Upper lobe of left lung (tissue), 6 donors: ENCODE data around the gene CNTFR. TPM values are rescaled to one million over a fixed set of nuclear protein-coding genes. Genes with fewer than 3 reads are reported as not detected.

Source experiments
- ATAC-seq, 2 donors: fragments of 200-7000 bp; cut with Tn5 transposase; one replicate each; pipeline ENCODE4 v1.9.1; 2022; ENCODE audit warnings: mild to moderate bottlenecking in 2 of 2, moderate library complexity in 2 of 2; ENCODE audit not compliant: low FRiP score in 2 of 2
- DNase-seq, 2 donors: peaks; one replicate each; pipeline ENCODE4 v3.0.0-alpha.2; 2019 to 2020
- H3K27ac ChIP-seq, 4 donors: fragments of 200-600 bp; sonication (generic); one replicate each; pipeline ENCODE4 v1.5.1; 2016 to 2019
- H3K27me3 ChIP-seq, 4 donors: fragments of 200-600 bp; sonication (generic); one replicate each; pipeline ENCODE4 v1.5.1; 2017 to 2019
- H3K36me3 ChIP-seq, 4 donors: fragments of 200-600 bp; sonication (generic); one replicate each; pipeline ENCODE4 v1.5.1; 2016 to 2019
- H3K4me1 ChIP-seq, 4 donors: fragments of 200-600 bp; sonication (generic); one replicate each; pipeline ENCODE4 v1.5.1; 2018 to 2019
- H3K4me3 ChIP-seq, 4 donors: fragments of 200-600 bp; sonication (generic); one replicate each; pipeline ENCODE4 v1.5.1; 2017 to 2019; ENCODE audit warnings: mild to moderate bottlenecking in 2 of 4, moderate library complexity in 1 of 4
- H3K9me3 ChIP-seq, 4 donors: fragments of 200-600 bp; sonication (generic); one replicate each; pipeline ENCODE4 v1.5.1; 2018 to 2019
- EP300 ChIP-seq, 4 donors: sonication (generic); formaldehyde crosslinking; IDR thresholded peaks; one replicate each; pipeline ENCODE4 v1.5.1; 2017; ENCODE audit warnings: antibody characterized with exemption in 4 of 4, control low read depth in 2 of 4
- POLR2A ChIP-seq, 4 donors: fragments of 450-650 bp; IDR thresholded peaks; one replicate each; pipeline ENCODE4 v1.5.1; 2016 to 2017; ENCODE audit warnings: antibody characterized with exemption in 4 of 4, mild to moderate bottlenecking in 2 of 4
- POLR2AphosphoS5 ChIP-seq, 2 donors: sonication (generic); formaldehyde crosslinking; IDR thresholded peaks; one replicate each; pipeline ENCODE4 v1.5.1; 2017; ENCODE audit warnings: antibody characterized with exemption in 2 of 2
- WGBS, 2 donors: methylation state at CpG; one replicate each; pipeline ENCODE4 v1.1.5; 2017 to 2018; 5-methylcytosine and 5-hydroxymethylcytosine counted together
- total RNA-seq, 6 donors: library from RNA; depleted of rRNA in 4 of 6; stranded (reverse); fragments of >200 nt in 4 of 6; gene quantifications; one replicate each; pipeline versions ENCODE4 v1.1.0 to v1.2.1, GENCODE V29; 2016 to 2021
- TF ChIP-seq, protein P1 (sequence below), 6 experiments: fragments of 450-650 bp in 4 of 6; fragments of 200-600 bp in 2 of 6; sonication (generic) in 2 of 6; IDR thresholded peaks; one replicate each; pipeline ENCODE4 v1.5.1; 2016 to 2019; ENCODE audit warnings: antibody characterized with exemption in 6 of 6
- donor health status: DM: no; HTN: no; CAD: no; lungs with moderate emphysema.
- donor health status: DM: no; HTN: yes; CAD: no; lungs with severe emphysema.

Gene CNTFR
- total RNA-seq, 6 donors from 2014 or later, result 0.30 to 3.3 (median 0.69) TPM; not detected in 1

DNA sequence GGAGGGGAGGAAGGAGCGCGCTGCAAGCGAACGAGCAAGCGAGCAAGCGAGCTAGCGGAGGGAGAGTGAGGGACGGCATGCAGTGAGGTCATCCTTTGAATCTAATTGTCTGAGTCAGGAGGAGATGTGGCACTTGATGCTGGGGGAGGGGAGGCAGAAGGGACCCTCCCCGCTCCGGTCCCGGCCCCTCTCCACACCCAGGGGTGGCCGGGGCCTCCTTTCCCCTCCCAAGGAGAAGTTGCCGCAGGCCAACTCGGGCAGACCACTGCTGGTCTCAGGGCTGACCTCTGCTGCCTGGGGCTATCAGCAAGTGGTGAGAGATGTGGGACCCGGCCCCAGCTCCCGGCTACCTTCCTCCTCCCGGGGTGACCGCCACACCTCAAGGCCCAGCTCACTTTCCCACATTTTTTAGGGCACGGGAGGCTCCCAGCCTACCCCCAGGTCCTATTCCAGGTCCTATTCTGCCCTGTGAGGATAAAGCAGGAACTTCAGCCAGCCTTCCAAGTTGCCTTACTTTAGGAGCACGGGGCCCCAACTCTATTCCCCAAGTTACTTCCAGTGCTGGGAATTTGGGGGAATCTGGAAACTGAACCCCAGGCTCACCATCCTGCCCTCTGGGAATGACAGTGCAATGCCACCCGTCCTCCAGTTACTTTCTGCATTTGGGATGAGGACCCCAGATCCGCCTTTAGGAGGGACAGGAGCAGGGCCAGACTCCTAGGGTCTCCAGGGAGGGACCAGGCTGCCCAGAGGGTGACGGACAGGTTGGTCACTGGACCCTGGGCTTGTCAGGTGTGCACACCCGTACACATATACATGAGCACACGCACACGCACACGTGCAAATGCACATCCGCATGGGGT, 11.1 kb downstream of the CNTFR start:
- peak in 1 of 2 donors; percentile 75 for DNase-seq
- H3K4me3 ChIP-seq, result peak overlapping the region in 3 of 4 donors; percentile 24 to 31 (median 29)
- WGBS, 2 donors, result 12 to 22% methylated on average over 17 to 26 of the region's 28 CpGs

DNA sequence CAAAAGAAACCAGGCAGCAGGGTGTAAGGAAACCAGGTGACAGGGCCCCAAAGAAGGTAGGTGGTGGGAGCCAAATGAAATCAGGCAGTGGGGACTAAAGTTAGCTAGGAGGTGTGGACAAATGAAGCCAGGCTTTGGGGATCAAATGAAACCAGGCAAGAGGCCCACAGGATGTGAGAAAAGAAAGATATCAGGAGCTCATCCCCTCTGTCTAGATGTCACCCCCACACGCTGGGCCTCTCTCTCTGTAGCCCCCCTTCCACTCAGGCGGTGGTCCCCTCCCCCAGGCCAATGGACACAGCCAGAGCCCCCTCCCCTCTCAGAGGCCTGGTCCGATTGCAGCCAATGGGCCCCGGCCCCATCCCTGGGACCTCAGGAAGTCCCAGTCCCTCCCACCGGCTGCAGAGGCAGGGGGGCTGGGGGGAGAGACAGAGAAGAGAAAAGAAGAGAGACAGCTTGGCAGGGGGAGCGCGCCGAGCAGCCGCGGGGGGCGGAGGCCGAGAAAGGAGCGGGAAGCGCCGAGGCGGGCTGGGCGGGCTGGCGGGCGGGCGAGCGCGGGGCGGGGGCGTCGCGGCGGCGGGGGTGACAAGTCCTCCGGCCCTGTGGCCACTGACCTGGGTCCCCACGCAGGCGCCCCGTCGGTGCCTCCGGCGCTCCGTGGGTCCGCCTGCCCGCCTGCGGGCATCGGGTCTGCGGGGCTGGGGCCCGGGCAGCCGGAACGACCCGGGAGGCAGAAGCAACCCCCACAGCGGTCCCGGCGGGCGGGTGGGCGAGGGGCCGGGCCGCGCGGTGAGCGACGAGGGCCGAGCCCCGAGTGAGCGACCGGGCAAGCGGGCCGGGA, 11.9 kb downstream of the CNTFR start:
- Histone ChIP-seq H3K27ac (no peak overlapping the region), H3K4me3 (peak overlapping the region in 3 of 4 donors; percentile 24 to 31 (median 29)), H3K4me1 (peaks cover 9 to 21% (median 11%) of the 10 kb centered on the region in 4 donors), H3K36me3 (no peaks in the 10 kb centered on the region), H3K27me3 (peaks cover 0 to 27% (median 15%) of the 10 kb centered on the region in 4 donors), H3K9me3 (no peaks in the 10 kb centered on the region)
- WGBS, 2 donors, result 4 to 27% methylated on average over 2 to 22 of the region's 62 CpGs
- DNase-seq (peak in 1 of 2 donors; percentile 80), ATAC-seq (no peak)
- TF ChIP-seq, protein P1, sequence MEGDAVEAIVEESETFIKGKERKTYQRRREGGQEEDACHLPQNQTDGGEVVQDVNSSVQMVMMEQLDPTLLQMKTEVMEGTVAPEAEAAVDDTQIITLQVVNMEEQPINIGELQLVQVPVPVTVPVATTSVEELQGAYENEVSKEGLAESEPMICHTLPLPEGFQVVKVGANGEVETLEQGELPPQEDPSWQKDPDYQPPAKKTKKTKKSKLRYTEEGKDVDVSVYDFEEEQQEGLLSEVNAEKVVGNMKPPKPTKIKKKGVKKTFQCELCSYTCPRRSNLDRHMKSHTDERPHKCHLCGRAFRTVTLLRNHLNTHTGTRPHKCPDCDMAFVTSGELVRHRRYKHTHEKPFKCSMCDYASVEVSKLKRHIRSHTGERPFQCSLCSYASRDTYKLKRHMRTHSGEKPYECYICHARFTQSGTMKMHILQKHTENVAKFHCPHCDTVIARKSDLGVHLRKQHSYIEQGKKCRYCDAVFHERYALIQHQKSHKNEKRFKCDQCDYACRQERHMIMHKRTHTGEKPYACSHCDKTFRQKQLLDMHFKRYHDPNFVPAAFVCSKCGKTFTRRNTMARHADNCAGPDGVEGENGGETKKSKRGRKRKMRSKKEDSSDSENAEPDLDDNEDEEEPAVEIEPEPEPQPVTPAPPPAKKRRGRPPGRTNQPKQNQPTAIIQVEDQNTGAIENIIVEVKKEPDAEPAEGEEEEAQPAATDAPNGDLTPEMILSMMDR (IDR thresholded peaks at IDR 0.05), result no peak
- TF ChIP-seq POLR2A (IDR thresholded peaks at IDR 0.05), result no peak
- no peak for TF ChIP-seq EP300 (IDR thresholded peaks at IDR 0.05)
- no peak for TF ChIP-seq POLR2AphosphoS5 (IDR thresholded peaks at IDR 0.05)

More for the DNA sequence above, 11.1 kb downstream of the CNTFR start:
- peaks cover 0 to 27% (median 15%) of the 10 kb centered on the region in 4 donors for H3K27me3 ChIP-seq
- ATAC-seq, result peak in 1 of 2 donors; percentile 55
- no peaks in the 10 kb centered on the region for H3K36me3 ChIP-seq
- TF ChIP-seq, protein P1 (IDR thresholded peaks at IDR 0.05), result no peak
- H3K27ac ChIP-seq, result no peak overlapping the region
- H3K9me3 ChIP-seq, result no peaks in the 10 kb centered on the region
- H3K4me1 ChIP-seq, result peaks cover 9 to 21% (median 11%) of the 10 kb centered on the region in 4 donors

- no peaks in the 10 kb centered on the region for H3K36me3 ChIP-seq
- TF ChIP-seq POLR2AphosphoS5 (IDR thresholded peaks at IDR 0.05) (no peak), EP300 (IDR thresholded peaks at IDR 0.05) (no peak), POLR2A (IDR thresholded peaks at IDR 0.05) (no peak)
- TF ChIP-seq, protein P1 (IDR thresholded peaks at IDR 0.05), result no peak
- ATAC-seq (no peak), DNase-seq (no peak)
- H3K4me1 ChIP-seq, result peaks cover 9 to 21% (median 11%) of the 10 kb centered on the region in 4 donors
- H3K4me3 ChIP-seq, result no peak overlapping the region
- 54 to 69% methylated on average over 10 to 14 of the region's 14 CpGs for WGBS, 2 donors
- H3K9me3 ChIP-seq, result no peaks in the 10 kb centered on the region
- H3K27ac ChIP-seq, result no peak overlapping the region
- H3K27me3 ChIP-seq, result peaks cover 0 to 27% (median 15%) of the 10 kb centered on the region in 4 donors
Observed at GRCh38 chr9:34576597-34577399, 12.7 kb downstream of the CNTFR start.

DNA sequence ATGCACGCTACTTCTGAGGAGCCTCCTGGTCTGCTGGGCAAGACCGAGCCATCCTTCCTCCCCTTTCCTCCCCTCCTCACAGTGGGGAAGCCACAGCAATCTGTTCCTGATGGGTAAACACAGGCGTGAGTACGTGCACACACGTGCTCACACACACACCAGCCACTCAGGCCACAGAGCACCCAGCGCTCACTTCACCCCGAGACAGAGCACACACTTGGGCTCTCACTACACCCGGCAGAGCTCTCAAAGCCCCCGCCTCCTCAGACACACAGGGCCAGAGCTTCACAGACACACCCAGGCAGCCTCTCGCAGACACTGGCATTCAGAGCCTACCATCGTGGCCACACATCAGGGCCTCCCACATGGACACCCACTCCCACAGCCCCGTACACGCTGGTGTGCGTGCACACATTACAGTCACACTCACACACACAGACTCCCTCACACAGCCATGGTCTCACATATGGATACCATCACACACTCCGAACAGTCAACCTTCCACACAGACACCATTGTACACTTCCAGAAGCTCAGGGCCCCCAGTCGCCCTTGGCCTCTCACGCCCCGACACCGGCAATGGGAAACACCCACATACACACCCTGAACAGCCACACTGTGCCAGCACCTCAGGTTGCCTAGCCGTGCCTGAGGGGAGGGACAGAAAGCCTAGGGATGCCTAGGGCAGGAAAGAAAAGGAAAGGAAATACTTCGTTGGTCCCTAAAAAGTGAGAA, 13.5 kb downstream of the CNTFR start:
- peak in 1 of 2 donors; percentile 45 for DNase-seq
- H3K27me3 ChIP-seq, result peaks cover 0 to 27% (median 15%) of the 10 kb centered on the region in 4 donors
- no peaks in the 10 kb centered on the region for H3K36me3 ChIP-seq
- TF ChIP-seq, protein P1 (IDR thresholded peaks at IDR 0.05), result no peak
- TF ChIP-seq POLR2AphosphoS5 (IDR thresholded peaks at IDR 0.05), result no peak
- no peak for TF ChIP-seq POLR2A (IDR thresholded peaks at IDR 0.05)
- TF ChIP-seq EP300 (IDR thresholded peaks at IDR 0.05), result no peak
- H3K9me3 ChIP-seq, result no peaks in the 10 kb centered on the region
- H3K27ac ChIP-seq, result no peak overlapping the region
- no peak overlapping the region for H3K4me3 ChIP-seq
- H3K4me1 ChIP-seq, result peaks cover 9 to 21% (median 11%) of the 10 kb centered on the region in 4 donors
- 57 to 61% methylated on average over 18 to 21 of the region's 21 CpGs for WGBS, 2 donors
- no peak for ATAC-seq
